Uterus (tissue), 4 donors: ENCODE results near the gene RNF39. TPM values are rescaled to one million over a fixed set of nuclear protein-coding genes. Genes with fewer than 3 reads are reported as not detected.

Source experiments
- DNase-seq, 2 donors: peaks; one replicate each; pipeline ENCODE4 v3.0.0-alpha.2; 2019 to 2020
- H3K27ac ChIP-seq, 2 donors: fragments of 200-600 bp; sonication (generic); 1 replicate in 1 of 2; 2 replicates in 1 of 2; pipeline ENCODE4 v1.5.1; 2016 to 2018
- H3K27me3 ChIP-seq, 2 donors: fragments of 200-600 bp; sonication (generic); one replicate each; pipeline ENCODE4 v1.5.1; 2018 to 2019; ENCODE audit warnings: control low read depth in 1 of 2
- H3K36me3 ChIP-seq, 2 donors: fragments of 200-600 bp; sonication (generic); one replicate each; pipeline ENCODE4 v1.5.1; 2019; ENCODE audit warnings: control low read depth in 1 of 2
- H3K4me1 ChIP-seq, 2 donors: fragments of 200-600 bp; sonication (generic); one replicate each; pipeline ENCODE4 v1.5.1; 2018 to 2019; ENCODE audit warnings: control low read depth in 1 of 2
- H3K4me3 ChIP-seq, 2 donors: fragments of 200-600 bp; sonication (generic); 1 replicate in 1 of 2; 2 replicates in 1 of 2; pipeline ENCODE4 v1.5.1; 2018 to 2019; ENCODE audit warnings: mild to moderate bottlenecking in 1 of 2
- H3K9me3 ChIP-seq, 2 donors: fragments of 200-600 bp; sonication (generic); one replicate each; pipeline ENCODE4 v1.5.1; 2019; ENCODE audit warnings: control low read depth in 1 of 2
- CTCF ChIP-seq, 4 experiments: fragments of 200-600 bp in 2 of 4; fragments of 450-650 bp in 2 of 4; sonication (generic) in 2 of 4; IDR thresholded peaks; one replicate each; pipeline ENCODE4 v1.5.1; 2016 to 2019; ENCODE audit warnings: antibody characterized with exemption in 4 of 4, mild to moderate bottlenecking in 2 of 4, moderate library complexity in 1 of 4
- POLR2A ChIP-seq, 2 donors: fragments of 450-650 bp; IDR thresholded peaks; one replicate each; pipeline ENCODE4 v1.6.1; 2016; ENCODE audit warnings: antibody characterized with exemption in 2 of 2, mild to moderate bottlenecking in 1 of 2, moderate library complexity in 1 of 2
- intact Hi-C: fragments of 100-400 bp; cut with DNase I; formaldehyde crosslinking; loops from one replicate; pipeline ENCODE4 v1.15.1; 2023; ENCODE audit warnings: low total_unique reads
- total RNA-seq, 4 donors: library from RNA; depleted of rRNA in 3 of 4; stranded (reverse); fragments of >200 nt in 3 of 4; gene quantifications; one replicate each; pipeline versions ENCODE4 v1.1.0 to v1.2.4, GENCODE V29; 2014 to 2023
- donor health status: DM: yes; HTN: yes; CAD: no.

The RNF39 gene
- total RNA-seq, 4 donors from 2014 or later, result 0.21 to 0.83 TPM; not detected in 2

DNA sequence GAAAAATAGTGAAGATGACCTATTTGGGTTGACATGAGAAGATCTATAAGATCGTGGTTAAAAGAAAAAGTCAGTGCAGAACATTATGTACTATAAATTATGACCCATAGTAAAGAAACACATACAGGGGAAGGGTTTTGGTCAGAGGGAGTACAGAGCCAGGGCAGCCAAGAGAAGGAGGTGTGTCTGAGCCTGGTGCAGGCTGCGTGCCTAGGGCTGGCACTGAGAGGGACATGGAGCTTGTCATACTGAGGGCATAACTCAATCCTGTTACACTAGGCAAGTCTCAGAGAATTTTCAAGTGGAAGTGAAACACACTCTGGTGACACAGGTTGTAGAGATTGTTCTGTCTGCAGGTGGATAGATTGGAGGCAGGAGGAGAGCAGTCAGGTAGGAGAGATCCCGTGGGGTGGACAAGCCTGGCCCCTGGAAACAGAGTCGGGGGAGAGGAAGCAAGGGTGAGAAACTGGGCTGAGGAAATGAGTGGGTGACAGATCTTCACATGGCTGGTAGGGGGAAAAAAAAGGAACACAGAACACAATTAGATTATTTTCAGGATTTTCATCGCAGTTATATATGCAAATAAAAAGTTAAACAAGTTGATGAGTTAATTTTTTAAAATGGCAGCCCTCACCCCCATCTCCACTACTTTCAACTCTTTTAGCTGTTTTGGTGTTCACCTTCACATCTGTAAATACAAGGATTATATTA, 18.5 kb upstream of the RNF39 start:
- TF ChIP-seq POLR2A (IDR thresholded peaks at IDR 0.05), result no peak
- TF ChIP-seq CTCF (IDR thresholded peaks at IDR 0.05), result no peak
- Histone ChIP-seq H3K4me1 (no peaks in the 10 kb centered on the region), H3K36me3 (no peaks in the 10 kb centered on the region), H3K27ac (no peak overlapping the region), H3K9me3 (no peaks in the 10 kb centered on the region), H3K27me3 (peaks cover 0 to 8% of the 10 kb centered on the region in 2 donors), H3K4me3 (no peak overlapping the region)
- no peak for DNase-seq
- intact Hi-C loops, result no loop called here

DNA sequence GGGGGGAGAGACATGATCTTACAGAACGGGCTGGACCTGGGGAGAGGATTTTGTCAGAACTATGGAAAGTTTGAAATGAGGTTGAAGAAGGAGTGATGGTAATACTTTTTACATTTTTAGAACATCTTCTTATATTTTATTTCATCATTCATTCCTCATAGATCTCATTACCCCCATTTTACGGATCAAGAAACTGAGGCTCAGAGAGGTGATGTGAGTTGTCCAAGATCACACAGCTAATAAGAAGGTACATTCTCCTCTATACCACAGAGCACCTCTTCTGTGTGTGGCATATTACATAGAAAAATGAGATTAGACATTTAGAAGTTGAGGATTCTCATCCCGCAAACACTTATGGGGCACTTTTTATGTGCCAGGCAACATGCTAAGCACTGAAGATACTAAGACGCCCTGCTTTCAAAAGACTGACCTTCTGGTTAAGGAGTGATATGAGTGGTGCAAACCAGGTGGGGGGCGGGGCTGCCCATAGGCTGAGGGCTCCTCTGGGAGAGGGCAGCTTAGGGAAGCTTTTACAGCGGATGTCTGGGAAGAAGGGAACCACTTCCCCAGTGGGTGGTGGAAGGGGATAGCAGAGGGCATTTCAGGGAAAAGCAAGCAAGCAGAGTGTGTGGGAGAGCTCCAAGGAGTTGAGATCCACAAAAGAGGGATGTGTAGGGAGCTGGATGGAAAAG, 17.4 kb upstream of the RNF39 start:
- no peak for DNase-seq
- Histone ChIP-seq H3K36me3 (no peaks in the 10 kb centered on the region), H3K27me3 (no peaks in the 10 kb centered on the region), H3K4me1 (no peaks in the 10 kb centered on the region), H3K9me3 (no peaks in the 10 kb centered on the region), H3K27ac (no peak overlapping the region), H3K4me3 (no peak overlapping the region)
- intact Hi-C loops, result no loop called here
- TF ChIP-seq POLR2A (IDR thresholded peaks at IDR 0.05) (no peak), CTCF (IDR thresholded peaks at IDR 0.05) (no peak)

DNA sequence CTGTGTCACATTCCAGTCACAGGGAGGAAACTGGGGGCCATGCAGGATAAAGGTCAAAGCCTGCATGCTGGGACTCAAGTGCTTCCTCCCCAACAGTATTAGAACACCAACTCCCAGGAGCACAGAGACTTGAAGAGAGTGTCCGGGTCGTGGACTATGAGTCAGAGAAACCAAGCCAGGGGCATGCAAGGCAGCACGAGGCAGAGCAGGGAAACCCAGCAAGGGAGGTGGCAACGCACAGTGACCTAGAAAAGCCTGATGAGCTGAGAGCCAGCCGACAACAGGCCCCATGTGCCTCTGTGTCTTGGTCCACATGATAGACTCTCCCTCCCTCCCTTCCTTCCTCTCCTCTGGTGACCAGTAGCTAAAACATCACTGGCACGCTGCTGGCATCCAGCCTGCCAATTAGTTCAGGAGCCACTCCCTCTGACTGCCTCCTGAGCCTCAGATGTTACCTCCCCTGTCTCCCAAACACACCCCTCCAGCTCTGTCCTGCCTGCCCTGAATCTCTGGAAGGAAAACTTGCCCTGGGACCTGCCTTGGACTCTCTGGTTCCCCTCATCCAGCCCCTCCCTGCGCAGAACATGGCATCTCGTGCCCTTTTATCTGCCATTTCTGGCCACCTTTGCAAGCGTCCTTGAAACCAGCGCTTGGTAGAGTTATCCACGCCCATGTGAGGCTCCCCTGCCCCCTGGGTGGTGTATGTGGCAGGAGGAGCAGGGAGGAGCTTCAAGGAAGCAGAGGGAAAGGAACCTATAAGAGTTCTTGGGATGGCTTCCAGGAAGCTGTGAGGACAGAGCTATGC, 16.2 kb upstream of the RNF39 start:
- TF ChIP-seq POLR2A (IDR thresholded peaks at IDR 0.05), result no peak
- no peak for TF ChIP-seq CTCF (IDR thresholded peaks at IDR 0.05)
- H3K36me3 ChIP-seq, result no peaks in the 10 kb centered on the region
- peak in 1 of 2 donors; percentile 15 for DNase-seq
- intact Hi-C loops, result no loop called here
- H3K4me3 ChIP-seq, result no peak overlapping the region
- no peaks in the 10 kb centered on the region for H3K4me1 ChIP-seq
- no peaks in the 10 kb centered on the region for H3K9me3 ChIP-seq
- H3K27ac ChIP-seq, result no peak overlapping the region
- H3K27me3 ChIP-seq, result no peaks in the 10 kb centered on the region

- H3K4me3 ChIP-seq, result no peak overlapping the region
- H3K4me1 ChIP-seq, result no peaks in the 10 kb centered on the region
- H3K27ac ChIP-seq, result no peak overlapping the region
- no peaks in the 10 kb centered on the region for H3K36me3 ChIP-seq
- no peak for DNase-seq
- TF ChIP-seq CTCF (IDR thresholded peaks at IDR 0.05) (no peak), POLR2A (IDR thresholded peaks at IDR 0.05) (no peak)
- intact Hi-C loops, result no loop called here
- H3K9me3 ChIP-seq, result no peaks in the 10 kb centered on the region
- H3K27me3 ChIP-seq, result no peaks in the 10 kb centered on the region
Measured at GRCh38 chr6:30087876-30088275, 12.3 kb upstream of the RNF39 start.

GRCh38 chr6:30077218-30077617, 1.6 kb upstream of the RNF39 start:
- no peak overlapping the region for H3K4me3 ChIP-seq
- DNase-seq, result no peak
- H3K9me3 ChIP-seq, result no peaks in the 10 kb centered on the region
- TF ChIP-seq CTCF (IDR thresholded peaks at IDR 0.05), result no peak
- TF ChIP-seq POLR2A (IDR thresholded peaks at IDR 0.05), result no peak
- H3K4me1 ChIP-seq, result peaks cover 0 to 13% of the 10 kb centered on the region in 2 donors
- peaks cover 9 to 20% of the 10 kb centered on the region in 2 donors for H3K27me3 ChIP-seq
- H3K27ac ChIP-seq, result no peak overlapping the region
- intact Hi-C loops, result no loop called here
- no peaks in the 10 kb centered on the region for H3K36me3 ChIP-seq
